IMR-90 (cell line): ENCODE results near the gene CD8B2.

Source experiments
- BHLHE40 ChIP-seq: fragments of 150-350 bp; IDR thresholded peaks from 2 replicates; pipeline ENCODE4 v1.6.1; 2016; ENCODE audit warnings: mild to moderate bottlenecking, low read depth, low read length
- FOS ChIP-seq: fragments of 150-350 bp; IDR thresholded peaks from 2 replicates; pipeline ENCODE4 v1.6.1; 2016; ENCODE audit warnings: low read depth, low read length
- MXI1 ChIP-seq: IDR thresholded peaks from 2 replicates; pipeline ENCODE4 v1.6.1; 2012; ENCODE audit warnings: low read depth, mild to moderate bottlenecking, low read length, moderate library complexity, borderline replicate concordance
- NFE2L2 ChIP-seq: fragments of 150-350 bp; IDR thresholded peaks from 2 replicates; pipeline ENCODE4 v1.6.1; 2016; ENCODE audit warnings: low read depth, mild to moderate bottlenecking, low read length
- POLR2A ChIP-seq: IDR thresholded peaks from 2 replicates; pipeline ENCODE4 v1.6.1; 2012; ENCODE audit warnings: mild to moderate bottlenecking, low read depth, low read length
- TF ChIP-seq, protein P1 (sequence below): fragments of 150-350 bp; IDR thresholded peaks from 2 replicates; pipeline ENCODE4 v1.6.1; 2016; ENCODE audit warnings: low read depth, mild to moderate bottlenecking, low read length, moderate library complexity, borderline replicate concordance
- TF ChIP-seq, protein P2 (sequence below): conservative IDR thresholded peaks from 2 replicates; pipeline ENCODE4 v1.5.1; 2012; ENCODE audit warnings: mild to moderate bottlenecking, low read depth, low read length, improper control_type of control experiment

DNA sequence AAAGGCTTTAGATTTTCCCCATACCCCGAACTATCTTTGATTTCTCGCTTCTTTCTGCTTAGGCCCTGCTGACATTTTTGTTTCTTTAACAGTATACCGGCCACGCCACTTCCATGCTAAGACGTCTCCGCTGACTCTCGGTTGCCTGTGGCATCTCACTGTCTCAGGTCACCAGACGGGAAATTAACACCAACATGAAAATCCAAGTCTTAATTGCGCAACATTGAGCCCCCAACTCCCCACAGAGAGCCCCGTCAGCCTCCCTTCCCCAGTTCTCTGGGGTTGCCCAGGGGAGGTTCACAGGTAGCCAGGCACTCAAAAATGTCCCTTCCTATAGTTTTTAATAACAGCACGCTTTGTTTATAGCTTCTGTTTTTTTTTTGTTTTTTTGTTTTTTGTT lies 30.2 kb downstream of the CD8B2 start:
- TF ChIP-seq BHLHE40 (no peak), POLR2A (no peak), MXI1 (no peak), NFE2L2 (no peak), FOS (no peak)
- TF ChIP-seq, protein P1, sequence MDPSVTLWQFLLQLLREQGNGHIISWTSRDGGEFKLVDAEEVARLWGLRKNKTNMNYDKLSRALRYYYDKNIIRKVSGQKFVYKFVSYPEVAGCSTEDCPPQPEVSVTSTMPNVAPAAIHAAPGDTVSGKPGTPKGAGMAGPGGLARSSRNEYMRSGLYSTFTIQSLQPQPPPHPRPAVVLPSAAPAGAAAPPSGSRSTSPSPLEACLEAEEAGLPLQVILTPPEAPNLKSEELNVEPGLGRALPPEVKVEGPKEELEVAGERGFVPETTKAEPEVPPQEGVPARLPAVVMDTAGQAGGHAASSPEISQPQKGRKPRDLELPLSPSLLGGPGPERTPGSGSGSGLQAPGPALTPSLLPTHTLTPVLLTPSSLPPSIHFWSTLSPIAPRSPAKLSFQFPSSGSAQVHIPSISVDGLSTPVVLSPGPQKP: no peak
- TF ChIP-seq, protein P2, sequence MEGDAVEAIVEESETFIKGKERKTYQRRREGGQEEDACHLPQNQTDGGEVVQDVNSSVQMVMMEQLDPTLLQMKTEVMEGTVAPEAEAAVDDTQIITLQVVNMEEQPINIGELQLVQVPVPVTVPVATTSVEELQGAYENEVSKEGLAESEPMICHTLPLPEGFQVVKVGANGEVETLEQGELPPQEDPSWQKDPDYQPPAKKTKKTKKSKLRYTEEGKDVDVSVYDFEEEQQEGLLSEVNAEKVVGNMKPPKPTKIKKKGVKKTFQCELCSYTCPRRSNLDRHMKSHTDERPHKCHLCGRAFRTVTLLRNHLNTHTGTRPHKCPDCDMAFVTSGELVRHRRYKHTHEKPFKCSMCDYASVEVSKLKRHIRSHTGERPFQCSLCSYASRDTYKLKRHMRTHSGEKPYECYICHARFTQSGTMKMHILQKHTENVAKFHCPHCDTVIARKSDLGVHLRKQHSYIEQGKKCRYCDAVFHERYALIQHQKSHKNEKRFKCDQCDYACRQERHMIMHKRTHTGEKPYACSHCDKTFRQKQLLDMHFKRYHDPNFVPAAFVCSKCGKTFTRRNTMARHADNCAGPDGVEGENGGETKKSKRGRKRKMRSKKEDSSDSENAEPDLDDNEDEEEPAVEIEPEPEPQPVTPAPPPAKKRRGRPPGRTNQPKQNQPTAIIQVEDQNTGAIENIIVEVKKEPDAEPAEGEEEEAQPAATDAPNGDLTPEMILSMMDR: no peak
